Iris pigment epithelial cell (primary cell): ENCODE results near the gene BSX.

Source experiments
- DNase-seq: peaks from one replicate; pipeline ENCODE4 v3.0.0-alpha.2; 2011; ENCODE audit warnings: low read depth

Gene BSX

GRCh38 chr11:122954455-122954854 is 27.2 kb downstream of the BSX start:
- DNase-seq = peak; percentile 5

GRCh38 chr11:122951211-122951610 is 30.4 kb downstream of the BSX start:
- no peak for DNase-seq

- DNase-seq = no peak
These were observed 43.1 kb downstream of the BSX start for GRCh38 chr11:122938557-122938956.

GRCh38 chr11:122937983-122938382 is 43.7 kb downstream of the BSX start:
- no peak for DNase-seq

- no peak for DNase-seq
These were observed 48.2 kb downstream of the BSX start for GRCh38 chr11:122933416-122933815.

- no peak for DNase-seq
These were observed 50.1 kb downstream of the BSX start for GRCh38 chr11:122931510-122931909.
